GM18909 (cell line): ENCODE results near the gene LRIG3.
"Not testable (repeated sequence)": the region's sequence is repeated elsewhere in the genome, so short reads cannot be mapped to it uniquely, and the experiment has no call there.

Source experiments
- ATAC-seq: cut with Tn5 transposase; IDR thresholded peaks from one replicate; pipeline ENCODE4 v1.9.1; 2021; ENCODE audit warnings: mild to moderate bottlenecking; ENCODE audit not compliant: unreplicated experiment, poor library complexity

LRIG3 gene

DNA sequence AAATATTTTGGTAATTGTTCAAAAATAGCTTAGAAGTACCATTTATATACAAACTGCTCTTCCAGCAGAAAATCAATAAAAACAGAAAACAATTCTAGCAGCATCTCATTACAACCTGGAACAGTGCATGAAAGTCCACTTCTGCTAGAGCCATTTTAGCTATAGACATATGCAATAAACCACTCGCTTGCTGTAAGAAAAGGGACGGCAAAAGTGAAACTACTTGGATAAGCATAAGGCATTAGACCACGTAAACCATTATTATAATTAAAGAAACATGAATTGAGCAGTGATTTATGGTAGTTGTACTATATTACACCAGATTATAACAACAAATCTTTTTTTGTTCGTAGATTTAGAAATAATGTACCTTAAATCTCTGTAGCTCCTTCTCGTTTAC lies 48.7 kb downstream of the LRIG3 start:
- ATAC-seq, result no peak

- no peak for ATAC-seq
Measured at GRCh38 chr12:58870595-58870994, 49.7 kb downstream of the LRIG3 start.

DNA sequence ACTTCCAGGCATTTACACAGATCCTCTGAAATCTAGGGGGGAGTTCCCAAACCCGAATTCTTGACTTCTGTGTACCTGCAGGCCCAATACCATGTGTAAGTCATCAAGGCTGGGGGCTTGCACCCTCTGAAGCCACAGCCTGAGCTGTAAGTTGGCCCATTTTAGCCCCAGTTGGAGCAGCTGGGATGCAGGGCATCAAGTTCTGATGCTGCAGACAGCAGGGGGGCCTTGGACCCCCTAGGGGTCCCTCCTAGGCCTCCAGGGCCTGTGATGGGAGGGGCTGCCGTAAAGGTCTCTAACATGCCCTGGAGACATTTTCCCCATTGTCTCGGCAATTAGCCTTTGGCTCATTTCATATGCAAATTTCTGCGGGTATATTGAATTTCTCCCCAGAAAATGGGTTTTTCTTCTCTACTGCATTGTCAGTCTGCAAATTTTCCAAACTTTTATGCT lies 59.5 kb downstream of the LRIG3 start:
- ATAC-seq, result no peak

DNA sequence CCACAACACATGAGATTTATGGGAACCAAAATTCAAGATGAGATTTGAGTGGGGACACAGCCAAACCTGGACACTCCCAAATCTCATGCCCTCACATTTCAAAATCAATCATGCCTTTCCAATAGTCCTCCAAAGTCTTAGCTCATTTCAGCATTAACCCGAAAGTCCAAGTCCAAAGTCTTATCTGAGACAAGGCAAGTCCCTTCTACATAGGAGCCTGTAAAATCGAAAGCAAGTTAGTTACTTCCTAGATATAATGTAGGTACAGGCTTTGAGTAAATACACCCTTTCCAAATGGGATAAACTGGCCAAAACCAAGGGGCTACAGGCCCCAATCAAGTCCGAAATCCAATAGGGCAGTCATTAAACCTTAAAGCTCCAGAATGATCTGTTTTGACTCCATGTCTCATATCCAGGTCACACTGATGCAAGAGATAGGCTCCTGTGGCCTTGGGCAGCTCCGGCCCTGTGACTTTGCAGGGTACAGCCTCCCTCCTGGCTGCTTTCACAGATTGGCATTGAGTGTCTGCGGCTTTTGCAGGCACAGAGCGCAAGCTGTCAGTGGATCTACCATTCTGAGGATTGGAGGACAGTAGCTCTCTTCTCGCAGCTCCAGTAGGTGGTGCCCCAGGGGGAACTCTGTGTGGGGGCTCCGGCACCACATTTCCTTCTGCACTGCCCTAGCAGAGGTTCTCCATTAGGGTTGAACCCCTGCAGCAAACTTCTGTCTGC lies 60.1 kb downstream of the LRIG3 start:
- no peak for ATAC-seq

GRCh38 chr12:58858030-58858429 lies 62.3 kb downstream of the LRIG3 start:
- ATAC-seq, result no peak

GRCh38 chr12:58857206-58857605 lies 63.1 kb downstream of the LRIG3 start:
- ATAC-seq, result not testable (repeated sequence)

DNA sequence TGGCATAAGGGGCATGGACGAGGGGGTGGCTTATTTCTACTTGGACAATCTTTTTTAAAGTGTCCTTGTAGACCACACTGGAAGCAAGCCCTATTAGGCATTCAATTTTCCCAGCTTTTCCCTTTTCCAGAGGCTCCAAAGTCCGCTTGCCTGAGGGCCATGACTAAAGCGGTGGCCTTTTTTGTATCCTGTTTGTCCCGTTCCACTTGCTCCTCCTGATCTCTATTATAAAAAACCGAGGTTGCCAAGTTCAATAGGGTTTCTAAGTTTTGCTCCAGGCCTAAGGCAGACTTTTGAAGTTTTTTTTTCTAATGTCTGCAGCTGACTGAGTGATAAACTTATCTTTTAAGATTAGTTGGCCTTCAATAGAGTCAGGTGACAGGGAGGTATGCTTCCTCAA lies 64.7 kb downstream of the LRIG3 start:
- not testable (repeated sequence) for ATAC-seq

DNA sequence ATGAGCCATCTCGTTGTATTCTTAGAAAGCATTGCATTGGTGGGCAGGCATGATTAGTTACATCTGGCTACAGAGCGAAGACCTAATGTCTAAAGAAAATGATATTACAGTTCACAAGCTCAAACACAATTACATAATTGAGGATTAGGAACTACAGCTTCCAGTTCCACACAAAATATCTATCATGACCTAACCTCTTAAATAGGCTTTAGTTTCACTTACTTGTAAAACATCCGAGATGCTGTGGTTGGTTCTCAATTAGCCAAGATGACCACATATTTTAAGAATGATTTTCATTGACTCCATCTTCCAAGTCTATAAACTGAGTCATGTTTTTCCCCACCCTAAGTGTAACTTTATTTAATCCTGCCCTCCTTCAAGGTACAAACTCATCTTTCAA lies 69.5 kb downstream of the LRIG3 start:
- no peak for ATAC-seq

DNA sequence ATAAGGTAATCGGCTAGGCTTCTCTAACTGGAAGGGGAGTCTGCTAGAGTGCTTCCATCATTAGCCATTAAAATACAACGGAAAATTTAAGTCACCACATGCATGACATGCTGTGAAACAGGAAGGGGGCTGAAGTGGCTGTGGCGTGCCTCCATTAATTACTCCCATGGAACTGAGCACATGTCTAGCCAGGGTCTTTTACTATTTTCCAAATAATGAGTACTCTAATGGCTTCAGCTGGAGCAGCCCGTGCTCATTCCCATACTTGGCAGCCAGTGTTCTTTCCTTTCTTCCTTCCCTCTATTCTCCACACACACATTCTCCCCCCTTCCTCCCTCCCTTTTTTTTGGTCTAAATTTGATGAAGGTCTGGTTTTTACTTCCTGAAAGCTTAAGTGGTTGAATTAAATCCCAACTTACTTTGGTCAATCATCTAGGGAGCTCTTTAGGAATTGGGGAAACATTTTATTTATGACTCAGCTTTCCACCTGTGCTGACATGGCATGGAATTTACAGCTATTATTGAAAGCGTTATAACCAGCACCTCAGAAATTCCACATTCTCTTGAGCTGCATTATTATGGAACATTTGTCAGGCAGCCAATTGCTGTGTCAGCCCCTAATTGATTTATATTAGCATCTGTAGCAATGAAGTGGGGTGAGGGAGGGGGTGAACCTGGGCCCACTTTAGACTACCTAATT lies 72.3 kb downstream of the LRIG3 start:
- ATAC-seq, result no peak

GRCh38 chr12:58844161-58844560 lies 76.1 kb downstream of the LRIG3 start:
- no peak for ATAC-seq

- no peak for ATAC-seq
Measured at GRCh38 chr12:58841058-58841798, 79.1 kb downstream of the LRIG3 start.

DNA sequence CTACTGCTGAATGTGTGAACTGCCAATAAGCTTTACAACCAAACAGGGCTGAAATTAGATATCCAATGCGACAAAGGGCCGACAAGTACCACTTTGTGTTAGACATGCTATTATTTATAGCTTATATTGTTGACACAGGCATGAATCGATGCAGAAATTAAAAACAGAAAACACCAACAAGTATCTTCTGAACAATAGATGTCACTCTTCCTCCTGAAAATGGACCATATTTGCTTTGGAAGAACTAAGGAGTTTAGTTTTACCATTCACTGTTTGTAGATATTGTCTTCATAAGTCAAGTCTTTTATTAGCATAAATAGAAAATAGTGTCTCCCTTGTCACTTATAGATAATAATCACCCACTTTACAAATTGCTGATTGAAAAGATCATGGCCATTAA lies 86.5 kb downstream of the LRIG3 start:
- no peak for ATAC-seq

DNA sequence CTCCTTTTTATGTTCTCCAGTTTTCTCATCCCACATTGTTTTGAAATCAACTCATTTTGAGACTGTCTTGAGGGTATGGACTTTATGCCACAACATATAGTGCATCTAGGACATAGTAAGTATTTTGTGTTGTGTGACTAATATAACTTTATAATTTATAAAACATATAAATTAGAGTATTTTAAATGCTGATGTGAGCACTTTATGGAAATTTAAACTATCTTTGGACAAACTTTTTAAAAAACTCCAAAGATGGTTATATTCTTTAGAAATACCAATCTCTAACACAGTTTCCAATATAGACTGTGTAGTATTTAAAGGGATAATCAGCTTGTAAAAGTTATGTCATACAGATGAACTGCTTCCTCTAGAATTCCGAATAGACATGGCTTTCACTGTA lies 87.4 kb downstream of the LRIG3 start:
- no peak for ATAC-seq
